PC-3 (cell line): ENCODE results near the gene CES2. TPM values are rescaled to one million over a fixed set of nuclear protein-coding genes. Genes with fewer than 3 reads are reported as not detected.
"Not testable (repeated sequence)": the region's sequence is repeated elsewhere in the genome, so short reads cannot be mapped to it uniquely, and the experiment has no call there.

ENCODE experiments used
- ATAC-seq: fragments of 200-7000 bp; cut with Tn5 transposase; 2 replicates; pipeline ENCODE4 v1.9.1; 2020; ENCODE audit warnings: mild to moderate bottlenecking, moderate library complexity
- BruUV-seq: library from RNA; stranded (reverse); fragments of 400-500 nt; replicated peaks from 2 replicates; lab custom pipeline; 2021; lab: Mats Ljungman, UMichigan
- CTCF ChIA-PET: fragments of 300-600 bp; sonication (Branson Sonifier 250); formaldehyde crosslinking; loops from one replicate; lab custom pipeline; 2022; ENCODE audit warnings: antibody characterized with exemption; lab: Charles Lee
- POLR2A ChIA-PET: fragments of 300-600 bp; sonication (Branson Sonifier 250); formaldehyde crosslinking; loops from one replicate; lab custom pipeline; 2022; ENCODE audit warnings: antibody characterized with exemption; ENCODE audit not compliant: unreplicated experiment; lab: Charles Lee
- DNase-seq: peaks from one replicate; pipeline ENCODE4 v3.0.0-alpha.2; 2015
- H2AFZ ChIP-seq: fragments of 300-600 bp; sonication (generic); 2 replicates; pipeline ENCODE4 v1.6.0; 2016; ENCODE audit warnings: antibody characterized with exemption, low read length
- H3F3A ChIP-seq: fragments of 300-600 bp; sonication (generic); one replicate; pipeline ENCODE4 v1.6.0; 2017; ENCODE audit warnings: antibody characterized with exemption, low read length, control low read depth, mild to moderate bottlenecking; ENCODE audit not compliant: unreplicated experiment
- H3K27ac ChIP-seq: fragments of 300-600 bp; sonication (generic); 2 replicates; pipeline ENCODE4 v1.5.1; 2016; ENCODE audit warnings: mild to moderate bottlenecking, low read length
- H3K27me3 ChIP-seq: fragments of 300-600 bp; sonication (generic); 2 replicates; pipeline ENCODE4 v1.6.1; 2016; ENCODE audit warnings: low read length, mixed read lengths
- H3K36me3 ChIP-seq: fragments of 300-600 bp; sonication (generic); 2 replicates; pipeline ENCODE4 v1.6.1; 2016; ENCODE audit warnings: low read depth, mixed run types, low read length, mixed read lengths
- H3K4me1 ChIP-seq: fragments of 300-600 bp; sonication (generic); 2 replicates; pipeline ENCODE4 v1.5.1; 2016; ENCODE audit warnings: low read length; ENCODE audit not compliant: insufficient read depth
- H3K4me2 ChIP-seq: fragments of 300-600 bp; sonication (generic); 2 replicates; pipeline ENCODE4 v1.6.0; 2016; ENCODE audit warnings: low read length
- H3K4me3 ChIP-seq: fragments of 300-600 bp; sonication (generic); 2 replicates; pipeline ENCODE4 v1.5.1; 2016; ENCODE audit warnings: mild to moderate bottlenecking, low read length, mixed read lengths
- H3K79me2 ChIP-seq: fragments of 300-600 bp; sonication (generic); 2 replicates; pipeline ENCODE4 v1.6.1; 2017; ENCODE audit warnings: low read length, mixed read lengths
- H3K9ac ChIP-seq: fragments of 300-600 bp; sonication (generic); 2 replicates; pipeline ENCODE4 v1.6.0; 2016; ENCODE audit warnings: mild to moderate bottlenecking, low read length
- H3K9me2 ChIP-seq: fragments of 300-600 bp; sonication (generic); replicated peaks from 2 replicates; pipeline ENCODE4 v1.6.1; 2016; ENCODE audit warnings: mixed run types, low read length, mixed read lengths
- H3K9me3 ChIP-seq: fragments of 300-600 bp; sonication (generic); 2 replicates; pipeline ENCODE4 v1.6.1; 2016; ENCODE audit warnings: low read length, mixed read lengths
- H4K20me1 ChIP-seq: fragments of 300-600 bp; sonication (generic); 2 replicates; pipeline ENCODE4 v1.6.1; 2016; ENCODE audit warnings: low read length, mixed read lengths
- EZH2 ChIP-seq: fragments of 300-600 bp; sonication (generic); IDR thresholded peaks from one replicate; pipeline ENCODE4 v1.6.1; 2017; ENCODE audit warnings: antibody characterized with exemption, mild to moderate bottlenecking, low read length; ENCODE audit not compliant: unreplicated experiment
- EZH2phosphoT487 ChIP-seq: fragments of 300-600 bp; sonication (generic); IDR thresholded peaks from 2 replicates; pipeline ENCODE4 v1.6.1; 2018; ENCODE audit warnings: mild to moderate bottlenecking, antibody characterized with exemption, low read length, borderline replicate concordance
- intact Hi-C: fragments of 100-400 bp; cut with micrococcal nuclease; formaldehyde crosslinking; loops from 2 replicates; pipeline ENCODE4 v1.9.0; 2023
- total RNA-seq: library from RNA; depleted of rRNA; stranded (reverse); fragments of >200 nt; gene quantifications from 2 replicates; pipeline ENCODE4 v1.2.3, GENCODE V29; 2014
- TF ChIP-seq, protein P1 (sequence below): fragments of 300-600 bp; sonication (generic); conservative IDR thresholded peaks from 2 replicates; pipeline ENCODE4 v1.5.1; 2017; ENCODE audit warnings: antibody characterized with exemption, low read depth, mild to moderate bottlenecking, low read length

The CES2 gene
- total RNA-seq, 1 experiment from 2014 or later: 15.8 TPM

DNA sequence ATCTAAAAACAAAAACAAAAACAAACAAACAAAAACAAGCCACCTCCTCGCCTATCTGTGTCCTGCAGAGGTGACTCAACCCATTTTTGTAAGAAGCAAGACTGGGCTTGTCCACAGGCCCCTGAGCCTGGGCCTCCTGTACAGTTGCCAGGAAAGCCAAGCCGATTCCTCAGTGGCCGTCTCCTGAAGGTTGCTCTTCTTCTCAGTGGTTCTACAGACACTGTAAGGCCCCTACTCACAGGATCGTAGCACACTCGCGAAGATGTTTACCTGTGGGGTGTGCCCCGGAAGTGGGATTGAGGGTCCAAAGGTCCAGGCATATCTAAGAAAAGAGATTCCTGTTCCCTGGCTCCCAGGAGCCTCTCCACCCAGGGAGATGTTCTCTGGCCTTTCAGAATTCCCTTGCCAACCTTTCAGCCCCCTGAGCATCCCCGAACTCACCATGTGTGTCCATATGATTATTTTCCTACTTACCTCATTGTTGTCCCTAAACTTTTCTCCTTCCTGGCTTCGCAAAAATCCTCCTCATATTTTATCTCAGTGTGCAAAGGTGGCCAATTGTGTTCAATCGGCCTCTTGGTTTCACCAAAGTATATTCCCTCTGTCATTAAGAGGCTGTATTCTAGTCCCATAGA lies 18.3 kb downstream of the CES2 start:
- Histone ChIP-seq H3K4me3 (no peak overlapping the region), H3K4me2 (no peak overlapping the region), H2AFZ (peak overlapping the region; percentile 62), H3K9me3 (no peaks in the 10 kb centered on the region), H3K9me2 (no peaks in the 10 kb centered on the region), H3K36me3 (no peaks in the 10 kb centered on the region), H3K4me1 (no peaks in the 10 kb centered on the region), H3K79me2 (no peaks in the 10 kb centered on the region), H3F3A (no peaks in the 10 kb centered on the region), H3K27me3 (no peaks in the 10 kb centered on the region), H3K27ac (no peak overlapping the region), H3K9ac (no peak overlapping the region), H4K20me1 (no peaks in the 10 kb centered on the region)
- intact Hi-C loops: loop anchor here (1.0 to 5.0 kb wide), 2 partner anchors 204 to 232 kb away; partner anchors contain the start of genes FBXL8 and TRADD
- TF ChIP-seq, protein P1, sequence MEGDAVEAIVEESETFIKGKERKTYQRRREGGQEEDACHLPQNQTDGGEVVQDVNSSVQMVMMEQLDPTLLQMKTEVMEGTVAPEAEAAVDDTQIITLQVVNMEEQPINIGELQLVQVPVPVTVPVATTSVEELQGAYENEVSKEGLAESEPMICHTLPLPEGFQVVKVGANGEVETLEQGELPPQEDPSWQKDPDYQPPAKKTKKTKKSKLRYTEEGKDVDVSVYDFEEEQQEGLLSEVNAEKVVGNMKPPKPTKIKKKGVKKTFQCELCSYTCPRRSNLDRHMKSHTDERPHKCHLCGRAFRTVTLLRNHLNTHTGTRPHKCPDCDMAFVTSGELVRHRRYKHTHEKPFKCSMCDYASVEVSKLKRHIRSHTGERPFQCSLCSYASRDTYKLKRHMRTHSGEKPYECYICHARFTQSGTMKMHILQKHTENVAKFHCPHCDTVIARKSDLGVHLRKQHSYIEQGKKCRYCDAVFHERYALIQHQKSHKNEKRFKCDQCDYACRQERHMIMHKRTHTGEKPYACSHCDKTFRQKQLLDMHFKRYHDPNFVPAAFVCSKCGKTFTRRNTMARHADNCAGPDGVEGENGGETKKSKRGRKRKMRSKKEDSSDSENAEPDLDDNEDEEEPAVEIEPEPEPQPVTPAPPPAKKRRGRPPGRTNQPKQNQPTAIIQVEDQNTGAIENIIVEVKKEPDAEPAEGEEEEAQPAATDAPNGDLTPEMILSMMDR: no peak
- TF ChIP-seq EZH2phosphoT487 (no peak), EZH2 (no peak)
- ATAC-seq (no peak), DNase-seq (no peak)
- CTCF ChIA-PET: interaction anchor here (0.5 to 0.6 kb wide), 6 partner anchors 10 to 527 kb away, joined by 3 to 12 read pairs (median 5); no protein-coding TSS in a partner anchor
- BruUV-seq: no TSS peak
- POLR2A ChIA-PET: no interaction called here

DNA sequence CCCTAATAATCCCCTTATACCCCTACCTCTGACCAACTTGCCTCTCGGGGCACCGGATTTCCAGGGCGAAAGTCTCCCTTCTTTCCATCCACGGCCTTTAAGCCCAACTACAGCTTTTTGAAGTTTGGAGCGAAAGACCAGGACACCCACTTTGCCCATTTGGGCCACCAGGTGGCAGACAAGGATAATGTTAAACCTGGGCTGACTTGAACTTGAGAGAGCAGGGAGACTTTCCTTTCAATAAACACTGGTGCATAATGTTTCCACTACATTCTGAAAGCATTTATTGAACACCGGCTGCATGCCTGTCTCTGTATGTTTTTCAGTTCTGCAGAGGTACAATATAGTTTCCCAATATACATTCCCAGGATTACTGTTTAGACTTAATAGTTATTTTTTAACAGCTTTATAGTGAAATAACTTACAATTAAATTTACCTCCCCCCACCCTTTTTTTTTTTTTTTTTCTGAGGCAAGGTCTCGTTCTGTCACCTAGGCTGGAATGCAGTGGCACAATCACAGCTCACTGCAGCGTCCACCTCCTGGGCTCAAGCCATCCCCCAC lies 18.9 kb downstream of the CES2 start:
- Histone ChIP-seq H3K9me2 (no peaks in the 10 kb centered on the region), H3K36me3 (no peaks in the 10 kb centered on the region), H3K9me3 (no peaks in the 10 kb centered on the region), H3K27me3 (no peaks in the 10 kb centered on the region), H3K79me2 (no peaks in the 10 kb centered on the region), H3K9ac (no peak overlapping the region), H3K4me1 (no peaks in the 10 kb centered on the region), H3K27ac (no peak overlapping the region), H3F3A (no peaks in the 10 kb centered on the region), H4K20me1 (no peaks in the 10 kb centered on the region), H3K4me3 (no peak overlapping the region), H2AFZ (peak overlapping the region; percentile 62), H3K4me2 (no peak overlapping the region)
- DNase-seq (peak; percentile 81), ATAC-seq (peak; percentile 82)
- CTCF ChIA-PET: interaction anchor here (0.5 to 0.6 kb wide), 5 partner anchors 9 to 466 kb away, joined by 3 to 12 read pairs (median 6); no protein-coding TSS in a partner anchor
- POLR2A ChIA-PET: no interaction called here
- no TSS peak for BruUV-seq
- intact Hi-C loops: loop anchor here (1.0 to 5.0 kb wide), 2 partner anchors 203 to 231 kb away; partner anchors contain the start of genes FBXL8 and TRADD
- TF ChIP-seq, protein P1: peak; percentile 80
- TF ChIP-seq EZH2: no peak

DNA sequence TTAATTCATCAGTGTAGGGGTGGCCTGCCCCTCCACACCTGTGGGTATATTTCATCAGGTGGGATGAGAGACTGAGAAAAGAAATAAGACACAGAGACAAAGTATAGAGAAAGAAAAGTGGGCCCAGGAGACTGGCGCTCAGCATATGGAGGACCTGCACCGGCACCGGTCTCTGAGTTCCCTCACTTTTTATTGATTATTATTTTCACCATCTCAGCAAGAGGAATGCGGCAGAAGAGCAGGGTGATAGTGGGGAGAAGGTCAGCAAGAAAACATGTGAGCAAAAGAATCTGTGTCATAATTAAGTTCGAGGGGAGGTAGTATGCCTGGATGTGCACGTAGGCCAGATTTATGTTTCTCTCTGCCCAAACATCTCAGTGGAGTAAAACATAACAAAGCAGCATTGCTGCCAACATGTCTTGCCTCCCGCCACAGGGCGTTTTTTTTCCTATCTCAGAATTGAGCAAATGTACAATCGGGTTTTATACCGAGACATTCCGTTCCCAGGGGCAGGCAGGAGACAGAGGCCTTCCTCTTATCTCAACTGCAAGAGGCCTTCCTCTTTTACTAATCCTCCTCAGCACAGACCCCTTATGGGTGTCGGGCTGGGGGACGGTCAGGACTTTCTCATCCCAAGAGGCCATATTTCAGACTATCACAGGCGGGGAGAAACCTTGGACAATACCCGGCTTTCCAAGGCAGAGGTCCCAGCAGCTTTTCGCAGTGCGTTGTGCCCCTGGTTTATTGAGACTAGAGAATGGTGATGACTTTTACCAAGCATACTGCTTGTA lies 20.2 kb downstream of the CES2 start:
- CTCF ChIA-PET, H3K79me2 ChIP-seq: not testable (repeated sequence)

DNA sequence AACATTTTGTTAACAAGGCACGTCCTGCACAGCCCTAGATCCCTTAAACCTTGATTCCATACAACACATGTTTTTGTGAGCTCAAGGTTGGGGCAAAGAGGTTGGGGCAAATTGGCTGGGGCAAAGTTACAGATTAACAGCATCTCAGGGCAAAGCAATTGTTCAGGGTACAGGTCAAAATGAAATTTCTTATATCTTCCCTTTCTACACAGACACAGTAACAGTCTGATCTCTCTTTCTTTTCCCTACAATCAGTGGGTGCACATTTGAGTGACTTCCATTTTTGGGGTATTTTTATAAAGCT lies 20.8 kb downstream of the CES2 start:
- BruUV-seq, H3K9me3 ChIP-seq, ATAC-seq, CTCF ChIA-PET, H3K36me3 ChIP-seq, H3K27me3 ChIP-seq, H3K79me2 ChIP-seq, H3K4me3 ChIP-seq, POLR2A ChIA-PET, H3K4me2 ChIP-seq, H3K4me1 ChIP-seq, H3K27ac ChIP-seq, H4K20me1 ChIP-seq, H3F3A ChIP-seq, H3K9me2 ChIP-seq, intact Hi-C loops, H3K9ac ChIP-seq, DNase-seq, H2AFZ ChIP-seq: not testable (repeated sequence)

More for the DNA sequence above, 20.2 kb downstream of the CES2 start:
- H3K9ac ChIP-seq, H3K36me3 ChIP-seq, intact Hi-C loops, POLR2A ChIA-PET, DNase-seq, ATAC-seq, H3K27me3 ChIP-seq, H3K9me3 ChIP-seq, H3K9me2 ChIP-seq, H3K4me1 ChIP-seq, H3K4me2 ChIP-seq, H3F3A ChIP-seq, H2AFZ ChIP-seq, H4K20me1 ChIP-seq, BruUV-seq, H3K27ac ChIP-seq, H3K4me3 ChIP-seq: not testable (repeated sequence)
